D341Med (cell line): ENCODE results near the gene SPRED1.

Experiments used
- DNase-seq: peaks from one replicate; pipeline ENCODE4 v3.0.0; 2012; ENCODE audit warnings: low spot score

The SPRED1 gene

DNA sequence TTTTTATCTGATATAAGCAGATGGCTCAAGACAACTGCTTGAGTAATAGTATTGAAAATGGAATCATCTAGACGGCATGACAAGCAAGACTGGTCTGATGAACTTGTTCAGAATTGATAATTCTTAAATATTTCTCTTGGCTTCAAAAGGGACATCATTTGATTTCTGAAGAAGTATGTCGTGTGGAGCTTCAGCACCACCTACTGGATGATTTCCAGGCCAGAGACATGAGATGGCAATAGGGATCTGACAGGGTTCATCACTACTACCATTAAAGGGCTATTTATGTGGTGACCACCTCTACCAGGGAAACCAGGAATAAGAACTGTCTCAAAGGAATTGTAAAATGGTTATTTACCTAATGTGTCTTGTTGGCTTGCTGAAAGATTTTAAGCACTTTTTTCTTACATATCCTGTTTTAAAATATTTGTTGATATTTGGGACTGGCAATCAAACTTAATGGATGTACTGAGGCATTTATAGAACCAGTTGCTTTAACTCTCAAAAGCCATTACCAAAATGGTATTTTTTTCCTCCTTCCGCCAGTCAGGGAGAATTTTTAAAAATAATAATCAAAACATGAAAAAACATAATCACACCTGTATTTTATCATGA lies 101.8 kb downstream of the SPRED1 start:
- DNase-seq: peak; percentile 46

DNA sequence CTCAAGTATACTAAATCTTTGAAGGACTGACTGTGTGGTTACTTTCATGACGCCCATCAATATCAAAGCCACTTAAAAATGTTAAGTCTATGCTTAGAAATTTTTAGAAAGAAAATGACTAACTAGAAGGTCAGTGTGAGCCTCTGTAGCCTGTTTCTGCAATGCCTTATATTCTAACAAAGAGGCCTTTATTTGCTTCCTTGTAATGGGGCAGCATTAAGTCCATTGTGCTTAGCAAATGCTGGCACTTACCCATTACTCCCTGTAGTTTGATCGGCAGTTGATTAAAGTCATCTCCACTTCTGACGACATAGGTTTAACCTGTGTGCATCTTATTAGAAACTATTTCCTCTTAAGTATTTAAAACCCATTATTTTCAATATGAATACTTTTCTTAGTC lies 109.7 kb downstream of the SPRED1 start:
- no peak for DNase-seq

DNA sequence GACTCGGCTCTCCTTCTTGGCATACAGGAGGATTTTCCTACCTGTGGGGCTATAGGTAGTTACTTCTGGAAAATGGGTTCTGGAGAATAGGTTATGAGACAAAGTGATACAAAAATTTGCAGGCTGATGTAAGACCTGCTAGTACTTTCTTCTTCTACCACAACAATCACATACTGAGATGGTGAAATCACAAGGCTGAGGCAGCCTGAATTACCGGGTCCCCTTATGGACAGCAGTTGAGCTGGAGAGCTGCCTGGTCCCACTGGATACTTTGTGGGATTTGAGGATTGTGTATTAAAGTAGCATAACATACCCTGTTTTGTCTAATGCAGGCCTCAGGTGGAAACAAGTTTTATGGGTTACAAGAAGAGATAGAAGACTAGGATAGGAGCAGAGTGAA lies 114.8 kb downstream of the SPRED1 start:
- DNase-seq: no peak

DNA sequence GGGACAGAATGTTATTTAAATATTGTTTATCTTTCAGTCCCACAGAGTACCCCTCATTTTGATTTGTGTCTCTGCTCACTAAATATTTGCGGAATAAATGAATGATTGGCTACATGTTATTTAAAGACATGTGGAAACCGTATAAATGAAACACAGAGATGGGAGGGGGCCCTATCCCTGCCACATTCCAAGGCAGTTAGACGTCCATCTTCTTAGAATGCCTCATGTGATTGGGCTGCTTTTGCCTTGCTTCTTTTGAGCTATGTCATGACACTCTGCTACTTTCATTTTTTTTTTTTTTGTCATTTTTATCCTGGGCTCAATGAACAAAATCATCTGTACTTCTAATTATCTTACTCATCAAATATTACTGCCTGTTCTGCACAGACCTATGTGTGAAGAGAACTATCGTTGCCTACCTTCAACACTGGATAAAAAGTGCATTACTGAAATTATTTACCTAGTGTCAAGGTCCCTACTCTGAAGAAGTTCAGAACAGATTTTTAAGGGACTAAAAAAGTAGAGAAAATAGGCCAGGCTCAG lies 117.4 kb downstream of the SPRED1 start:
- DNase-seq: no peak

DNA sequence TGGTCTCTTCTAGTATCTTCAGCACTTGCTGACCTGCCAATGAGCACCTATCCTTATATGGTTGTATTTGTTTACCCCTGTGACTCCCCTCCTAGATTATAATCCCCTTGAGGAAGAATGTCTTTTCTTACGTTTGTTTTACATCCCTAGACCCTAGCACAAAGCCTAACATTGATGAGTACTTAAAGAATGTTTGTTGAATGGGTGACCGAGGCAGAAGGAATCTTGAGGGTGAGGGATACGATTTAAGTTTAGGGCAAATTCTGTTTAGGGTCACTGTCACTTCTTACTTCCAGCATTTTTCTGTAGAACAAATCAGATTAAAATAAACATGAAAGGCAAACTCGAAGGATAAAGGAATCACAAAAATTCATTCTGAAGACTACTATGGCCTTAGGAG lies 120.4 kb downstream of the SPRED1 start:
- DNase-seq: no peak

DNA sequence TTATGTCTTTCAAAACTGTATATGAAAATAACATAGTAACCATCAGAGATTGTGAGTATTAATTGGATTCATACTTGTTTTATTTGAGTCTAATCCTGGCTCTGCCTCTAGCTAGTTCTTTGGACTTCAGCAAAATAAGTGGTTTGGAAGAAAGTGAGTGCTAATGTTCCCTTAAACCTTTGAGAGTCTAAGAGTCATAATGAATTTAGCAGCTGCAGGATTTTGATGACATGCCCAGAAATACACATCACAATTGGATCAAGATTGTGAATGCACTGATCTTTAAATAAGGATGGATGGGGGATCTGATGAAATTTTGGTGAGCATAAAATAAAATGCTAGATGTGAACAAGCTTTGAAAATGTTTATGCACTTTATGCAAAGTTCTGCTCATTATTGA lies 121.4 kb downstream of the SPRED1 start:
- no peak for DNase-seq

DNA sequence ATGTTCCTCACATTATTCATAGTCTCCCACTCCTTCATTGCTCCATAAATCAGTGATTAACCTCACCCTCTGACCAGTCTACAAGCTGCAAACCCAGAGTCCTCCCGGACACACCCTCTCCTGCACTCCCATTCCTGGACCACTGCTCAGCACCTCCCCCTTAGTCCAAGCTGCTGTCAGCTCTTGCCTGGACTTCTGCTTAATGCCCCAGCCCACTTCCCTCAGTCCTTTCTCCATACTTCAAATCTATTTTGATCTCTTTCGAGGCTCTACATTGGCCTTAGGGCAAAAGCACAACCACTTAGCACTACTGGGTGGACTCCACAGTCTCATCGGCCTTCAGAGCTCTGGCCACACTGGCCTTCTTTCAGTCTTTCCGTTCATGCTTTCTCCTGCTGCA lies 121.9 kb downstream of the SPRED1 start:
- DNase-seq: no peak

DNA sequence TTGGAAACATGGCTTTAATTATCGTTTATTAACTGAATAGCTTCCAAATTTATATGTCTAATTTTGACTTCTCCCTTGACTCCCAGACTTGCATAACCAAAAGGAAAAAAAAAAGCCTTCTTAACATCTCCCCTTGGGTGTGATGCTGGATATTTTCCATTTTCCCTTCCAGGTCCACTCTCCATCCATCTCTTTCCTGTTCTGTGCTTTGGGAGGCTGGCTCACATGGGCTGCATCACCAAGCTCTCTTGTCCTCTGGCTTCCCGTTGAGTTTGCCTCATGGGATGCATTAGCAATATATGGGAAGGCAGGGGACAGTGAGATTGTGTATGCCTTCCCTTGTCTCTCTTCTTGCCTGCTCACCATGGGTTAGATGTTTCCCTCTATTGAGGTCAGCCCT lies 123.4 kb downstream of the SPRED1 start:
- no peak for DNase-seq

DNA sequence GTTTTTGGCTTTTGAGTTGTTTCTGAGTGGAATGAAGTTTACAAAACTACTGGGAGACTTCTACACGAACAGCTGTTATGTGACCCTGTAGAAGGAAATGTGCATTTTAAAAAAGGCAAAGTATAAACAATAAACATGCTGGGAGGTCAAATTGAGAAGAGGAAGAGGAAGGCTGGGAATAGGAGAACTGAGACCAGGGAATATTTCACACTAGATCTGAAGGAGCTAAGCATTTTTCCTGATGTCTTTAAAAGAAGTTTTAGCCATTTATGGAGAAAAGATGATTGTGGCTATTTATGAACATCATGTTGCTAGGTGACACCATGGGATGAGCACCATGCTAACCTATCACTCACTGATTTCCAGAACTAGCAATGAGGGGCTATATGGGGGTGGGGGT lies 125.0 kb downstream of the SPRED1 start:
- no peak for DNase-seq

DNA sequence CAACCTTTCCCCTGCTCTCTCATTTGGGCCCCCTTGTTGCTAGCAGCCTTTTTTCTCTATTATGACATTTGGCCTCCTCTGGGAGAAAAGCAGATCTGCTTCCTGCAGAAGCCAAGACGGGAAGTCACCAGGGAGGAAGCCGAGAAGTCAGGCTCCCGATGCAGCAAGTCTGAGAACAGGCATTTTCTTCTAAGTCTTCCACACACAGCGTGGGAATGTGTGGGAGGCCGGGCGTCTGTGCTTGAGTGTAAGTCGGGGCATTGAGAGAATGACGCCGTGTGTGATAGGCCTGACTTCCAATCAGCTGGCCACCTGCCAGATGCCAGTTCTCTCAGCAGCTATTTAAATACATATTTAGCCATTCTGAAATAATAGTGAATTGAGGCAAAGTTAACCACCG lies 125.5 kb downstream of the SPRED1 start:
- DNase-seq: no peak

DNA sequence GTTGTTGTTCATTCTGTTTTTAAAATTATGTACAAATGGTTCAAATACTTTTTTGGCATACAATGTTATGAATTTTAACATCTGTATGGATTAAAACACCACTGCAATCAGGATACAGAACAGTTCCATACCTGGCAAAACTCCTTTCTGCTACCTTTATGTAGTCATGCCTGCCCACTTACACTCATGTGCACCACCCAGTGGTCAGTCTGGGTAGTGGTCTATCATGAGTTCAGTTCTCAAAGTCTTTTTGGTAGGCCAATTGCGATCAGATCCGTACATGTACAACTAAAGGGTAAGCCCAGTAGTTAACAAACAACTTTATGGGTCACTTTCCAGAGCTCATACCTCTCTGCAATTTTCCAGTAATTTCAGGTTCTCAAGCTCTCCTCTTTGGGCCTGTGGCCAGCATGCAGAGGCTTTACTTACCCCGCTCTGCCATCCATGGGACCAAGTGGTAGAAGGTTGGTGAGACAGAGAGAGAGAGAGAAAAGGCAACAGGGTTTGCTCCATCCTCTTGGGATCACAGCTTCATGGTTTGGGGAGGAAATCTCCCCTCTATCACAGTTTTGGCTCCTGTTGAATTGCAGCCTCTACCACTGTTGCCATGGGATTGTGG lies 137.4 kb downstream of the SPRED1 start:
- DNase-seq: peak; percentile 63

DNA sequence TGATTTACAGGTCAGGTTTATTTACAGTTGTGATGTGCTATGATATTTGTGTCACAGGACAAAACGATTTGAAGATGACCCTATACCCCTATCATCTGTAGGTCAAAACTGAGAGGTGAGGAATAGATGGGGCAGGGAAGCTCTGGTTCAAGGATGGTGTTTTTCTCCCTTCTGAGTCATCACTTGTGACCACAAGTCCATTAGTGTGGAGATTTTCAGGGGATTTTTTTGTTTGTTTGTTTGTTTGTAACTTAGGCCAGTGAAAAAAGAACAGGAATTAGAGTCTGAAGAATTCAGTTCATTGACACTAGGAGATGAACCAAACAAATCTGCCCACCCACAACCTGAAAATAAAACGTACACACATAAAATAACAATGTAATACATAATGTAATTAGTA lies 138.6 kb downstream of the SPRED1 start:
- no peak for DNase-seq

DNA sequence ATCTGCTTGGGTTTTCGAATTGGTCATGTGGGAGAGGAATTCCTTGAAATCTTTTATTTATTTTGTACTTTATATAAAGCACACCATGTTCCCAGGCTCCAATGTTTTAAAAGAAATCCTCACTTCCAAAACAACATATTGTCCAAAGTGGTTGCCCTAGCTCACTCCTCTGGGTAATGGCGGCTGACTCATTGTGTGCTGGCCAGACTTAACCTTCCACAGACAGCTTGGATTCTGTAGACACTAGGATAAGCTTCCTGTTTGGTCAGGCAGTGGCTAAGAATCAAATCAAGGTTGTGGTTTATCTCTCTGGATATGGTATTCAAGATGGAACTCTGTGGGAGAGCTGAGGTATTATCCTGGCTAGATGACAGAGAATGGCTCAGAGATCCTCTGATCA lies 145.5 kb downstream of the SPRED1 start:
- no peak for DNase-seq

DNA sequence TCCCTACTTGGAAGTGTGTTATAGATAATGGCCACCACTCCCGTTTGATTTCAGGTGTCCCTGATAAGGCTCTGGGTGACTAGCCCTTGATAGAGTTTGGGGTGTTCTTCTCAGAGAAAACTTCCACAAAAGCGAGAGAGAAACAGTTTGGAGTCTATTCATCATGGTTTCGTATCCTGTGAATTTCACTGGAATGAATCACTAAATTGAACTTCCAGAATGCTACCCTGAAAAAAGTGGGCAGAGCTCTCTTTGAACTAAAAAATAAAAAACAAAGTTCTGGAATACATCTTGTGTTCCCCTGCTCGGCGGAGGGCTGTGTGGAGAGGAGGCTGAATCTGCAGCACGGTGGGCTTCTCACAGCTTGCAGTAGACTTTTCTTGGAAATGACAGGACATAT lies 148.5 kb downstream of the SPRED1 start:
- DNase-seq: no peak

DNA sequence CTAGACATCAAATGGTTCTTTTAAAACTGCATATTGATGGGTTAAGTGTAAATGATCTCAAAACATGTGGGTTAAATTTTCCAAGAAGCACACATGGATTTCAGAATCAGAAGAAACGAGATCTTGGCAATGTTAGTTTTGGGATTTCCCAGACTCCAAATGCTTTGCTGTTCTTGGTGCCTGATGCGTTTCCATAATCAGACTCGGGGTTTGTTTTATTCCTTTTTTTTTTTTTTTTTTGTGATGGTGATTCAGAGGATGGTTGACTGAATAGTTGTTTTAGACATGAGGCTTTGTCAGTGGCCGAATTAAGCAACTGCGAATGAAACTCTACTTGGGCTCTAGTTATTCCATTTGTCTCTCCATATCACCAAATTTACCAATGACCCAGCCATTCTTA lies 149.1 kb downstream of the SPRED1 start:
- DNase-seq: no peak

DNA sequence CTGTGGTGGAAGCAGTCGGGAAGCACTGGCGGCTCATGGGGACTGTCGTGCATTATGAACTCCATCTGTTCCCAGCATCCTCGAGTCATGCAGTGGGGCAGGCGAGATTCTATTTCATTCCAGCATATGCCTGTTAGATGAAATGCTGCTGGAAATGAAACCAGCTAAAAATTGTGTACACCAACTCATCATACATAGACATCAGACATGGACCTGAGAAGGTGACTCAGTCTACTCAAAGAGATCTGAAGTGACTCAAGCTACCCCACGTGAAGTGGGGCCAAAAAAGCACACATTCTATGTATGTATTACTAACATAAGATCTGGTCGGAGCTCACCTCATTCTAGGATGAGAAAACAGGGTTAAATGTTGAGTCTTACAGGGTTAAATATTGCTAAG lies 153.8 kb downstream of the SPRED1 start:
- DNase-seq: no peak
